ENCODE data around the gene CCDC69.

The CCDC69 gene

DNA sequence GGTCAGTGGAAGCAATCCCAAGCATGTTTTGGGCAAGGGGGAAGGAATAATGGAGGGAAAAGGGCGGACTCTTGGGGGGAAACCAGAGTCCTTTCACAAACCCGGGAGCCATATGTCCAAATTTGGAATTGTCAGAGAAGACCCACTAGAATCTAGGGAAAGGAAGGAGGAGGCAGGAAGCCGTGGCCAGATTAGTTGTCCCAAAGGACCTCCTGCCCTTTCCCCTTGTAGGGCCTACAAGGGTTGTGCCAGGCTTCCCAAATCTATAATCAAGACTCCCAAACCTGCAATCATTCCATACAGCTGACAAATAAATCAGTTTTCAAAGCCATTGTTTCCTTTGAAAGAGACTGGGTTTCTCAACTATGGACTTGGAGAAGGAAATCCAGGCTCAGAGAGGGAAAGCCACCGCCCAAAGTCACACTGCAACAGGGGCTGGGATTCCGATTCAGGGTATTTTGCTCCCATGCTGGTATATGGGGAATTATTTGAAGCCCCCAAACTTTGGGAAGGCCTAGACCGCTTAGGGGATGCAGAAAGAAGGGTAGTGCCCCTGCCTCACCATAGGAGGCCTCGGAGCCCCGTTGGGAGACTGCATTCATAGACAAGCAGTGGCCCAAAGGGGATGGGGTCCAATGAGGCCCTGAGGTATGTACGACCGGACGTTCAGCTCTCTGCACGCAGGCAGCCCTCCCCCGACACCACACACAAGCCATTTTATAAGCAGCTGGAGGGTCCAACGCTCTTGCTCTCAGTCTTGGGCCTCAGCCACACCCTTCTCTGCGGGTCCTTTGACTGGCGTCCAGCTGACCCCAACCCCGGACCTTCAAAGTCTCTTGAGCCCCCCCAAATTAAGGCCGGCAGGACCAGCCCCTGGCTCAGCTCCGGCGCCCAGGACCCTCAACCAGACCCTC lies 67.1 kb downstream of the CCDC69 start:
- Histone ChIP-seq H3K27me3 (ENCODE audit: insufficient read depth, low read length) (peaks cover 18% of the 10 kb centered on the region; the same call in 1 of the 2 replicates), H3K4me3 (ENCODE audit: low read length) (peak overlapping the region; percentile 87), H3K36me3 (ENCODE audit: insufficient read depth, low read depth, low read length) (0 out of 2 replicates have a peak, but pooled peaks cover 5% of the 10 kb centered on the region), H3K9me3 (ENCODE audit: insufficient read depth, low read depth, low read length) (no peaks in the 10 kb centered on the region), H3K27ac (ENCODE audit: low read length) (no peak overlapping the region), H3K4me1 (ENCODE audit: insufficient read depth, low read length) (peaks cover 11% of the 10 kb centered on the region; the same call in 1 of the 2 replicates), H3K9ac (ENCODE audit: low read depth, low read length) (peak overlapping the region; percentile 81)

DNA sequence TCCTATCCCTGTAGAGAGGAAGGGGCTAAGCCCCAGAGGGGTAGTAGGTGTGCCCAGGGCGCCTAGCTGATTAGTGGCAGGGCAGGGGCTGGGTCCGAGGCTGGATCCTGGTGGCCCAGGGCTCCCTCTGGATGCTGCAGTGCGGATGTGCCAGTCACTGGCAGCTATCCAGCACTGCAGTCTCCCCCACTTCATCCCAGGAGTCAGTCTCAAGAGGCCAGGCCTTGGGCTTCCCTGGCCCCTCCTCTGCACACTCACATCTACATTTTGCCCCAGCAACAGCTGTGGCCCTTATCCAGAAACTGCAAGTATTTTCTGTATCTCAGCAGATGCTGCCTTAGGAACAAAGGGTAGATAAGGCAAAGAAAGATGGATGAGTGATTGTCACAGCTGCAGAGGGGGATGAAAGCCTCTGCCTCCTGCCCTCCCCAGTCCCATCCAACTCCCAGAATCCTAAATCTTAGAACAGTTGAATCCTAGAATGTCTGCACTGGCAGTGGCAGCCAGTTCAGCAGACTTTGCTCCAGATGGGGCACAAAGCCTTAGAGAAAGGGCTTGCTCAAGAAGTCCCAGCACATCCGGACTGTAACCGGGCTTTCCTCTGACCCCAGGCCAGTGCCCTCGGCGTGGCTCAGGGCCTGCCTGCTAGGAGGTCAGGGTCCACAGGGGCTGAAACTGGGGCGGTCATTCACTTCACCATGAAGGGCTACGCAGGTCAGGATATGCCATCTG lies 68.0 kb downstream of the CCDC69 start:
- Histone ChIP-seq H3K4me3 (ENCODE audit: low read length) (peak overlapping the region; percentile 87), H3K9me3 (ENCODE audit: insufficient read depth, low read depth, low read length) (no peaks in the 10 kb centered on the region), H3K27ac (ENCODE audit: low read length) (no peak overlapping the region), H3K27me3 (ENCODE audit: insufficient read depth, low read length) (peaks cover 18% of the 10 kb centered on the region; the same call in 1 of the 2 replicates), H3K9ac (ENCODE audit: low read depth, low read length) (peak overlapping the region; percentile 9; the same call in 1 of the 2 replicates), H3K4me1 (ENCODE audit: insufficient read depth, low read length) (peaks cover 11% of the 10 kb centered on the region; the same call in 1 of the 2 replicates), H3K36me3 (ENCODE audit: insufficient read depth, low read depth, low read length) (0 out of 2 replicates have a peak, but pooled peaks cover 5% of the 10 kb centered on the region)

DNA sequence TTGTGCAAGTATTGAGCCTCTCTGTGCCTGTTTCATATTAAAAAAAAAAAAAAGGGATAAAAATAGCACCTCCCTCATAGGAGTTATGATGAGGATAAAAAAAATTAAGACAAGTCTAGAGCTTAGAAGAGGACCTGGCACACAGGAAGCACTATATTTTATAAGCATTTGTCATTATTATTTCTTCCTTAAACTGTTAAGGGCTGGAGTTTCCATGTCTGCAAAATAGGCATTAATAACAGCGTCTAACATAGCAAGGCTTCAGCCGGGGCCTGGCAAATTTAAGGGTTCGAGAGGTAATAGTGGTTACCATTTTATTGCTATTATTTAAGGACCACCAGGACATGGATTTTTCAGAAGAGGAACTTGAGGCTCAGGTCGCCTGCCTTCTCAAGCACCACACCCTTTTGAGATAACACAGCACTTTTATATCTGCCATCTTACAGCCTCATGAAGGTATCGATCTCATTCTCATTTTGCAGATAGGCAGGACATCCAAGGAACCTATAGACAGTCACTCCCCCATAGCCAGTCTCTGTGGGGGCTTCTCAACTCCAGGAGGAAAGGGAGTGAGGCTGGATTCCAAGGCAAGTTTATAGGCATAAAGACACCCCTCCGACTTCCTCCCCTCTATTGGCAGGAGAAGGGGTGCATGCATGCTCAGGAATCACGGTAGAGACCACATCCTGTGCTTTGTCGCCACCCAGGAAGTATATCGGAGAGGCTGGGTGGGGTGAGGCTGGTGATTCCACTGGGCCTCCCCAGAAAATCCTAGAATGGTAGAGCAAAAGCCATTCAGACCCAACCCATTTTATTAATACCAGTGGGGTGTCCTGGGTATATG lies 68.7 kb downstream of the CCDC69 start:
- 0 out of 2 replicates have a peak, but pooled peaks cover 5% of the 10 kb centered on the region for H3K36me3 ChIP-seq (ENCODE audit: insufficient read depth, low read depth, low read length)
- H3K4me1 ChIP-seq (ENCODE audit: insufficient read depth, low read length), result peaks cover 11% of the 10 kb centered on the region; the same call in 1 of the 2 replicates
- no peak overlapping the region for H3K27ac ChIP-seq (ENCODE audit: low read length)
- no peak overlapping the region for H3K4me3 ChIP-seq (ENCODE audit: low read length)
- peaks cover 18% of the 10 kb centered on the region; the same call in 1 of the 2 replicates for H3K27me3 ChIP-seq (ENCODE audit: insufficient read depth, low read length)
- H3K9me3 ChIP-seq (ENCODE audit: insufficient read depth, low read depth, low read length), result no peaks in the 10 kb centered on the region
- no peak overlapping the region for H3K9ac ChIP-seq (ENCODE audit: low read depth, low read length)

DNA sequence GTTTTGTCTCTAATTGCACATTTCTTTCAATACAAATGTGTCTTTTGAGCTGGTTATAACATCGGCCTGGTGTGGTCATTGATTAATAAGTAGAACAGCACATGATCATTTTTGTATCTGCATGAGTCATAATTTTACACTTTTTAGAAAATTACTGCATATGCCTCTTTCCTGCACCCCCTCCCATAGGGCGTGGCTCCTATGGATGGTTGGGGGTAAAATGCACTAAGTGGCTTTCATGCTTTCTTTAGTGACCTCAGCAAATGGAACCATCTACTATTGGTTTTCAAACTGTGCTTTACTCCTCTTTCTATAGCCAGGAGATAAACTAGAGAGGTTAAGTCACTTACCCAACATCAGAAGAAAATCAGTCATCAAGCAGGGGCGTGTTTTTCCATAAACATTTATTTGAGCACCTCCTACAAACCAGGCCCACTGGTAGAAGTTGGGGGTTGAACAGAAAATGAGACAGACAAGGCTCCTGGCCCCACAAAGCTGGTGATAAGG lies 70.1 kb downstream of the CCDC69 start:
- Histone ChIP-seq H3K36me3 (ENCODE audit: insufficient read depth, low read depth, low read length) (0 out of 2 replicates have a peak, but pooled peaks cover 5% of the 10 kb centered on the region), H3K27ac (ENCODE audit: low read length) (no peak overlapping the region), H3K27me3 (ENCODE audit: insufficient read depth, low read length) (peaks cover 17% of the 10 kb centered on the region; the same call in 1 of the 2 replicates), H3K9ac (ENCODE audit: low read depth, low read length) (no peak overlapping the region), H3K9me3 (ENCODE audit: insufficient read depth, low read depth, low read length) (no peaks in the 10 kb centered on the region), H3K4me3 (ENCODE audit: low read length) (no peak overlapping the region), H3K4me1 (ENCODE audit: insufficient read depth, low read length) (peaks cover 11% of the 10 kb centered on the region; the same call in 1 of the 2 replicates)

DNA sequence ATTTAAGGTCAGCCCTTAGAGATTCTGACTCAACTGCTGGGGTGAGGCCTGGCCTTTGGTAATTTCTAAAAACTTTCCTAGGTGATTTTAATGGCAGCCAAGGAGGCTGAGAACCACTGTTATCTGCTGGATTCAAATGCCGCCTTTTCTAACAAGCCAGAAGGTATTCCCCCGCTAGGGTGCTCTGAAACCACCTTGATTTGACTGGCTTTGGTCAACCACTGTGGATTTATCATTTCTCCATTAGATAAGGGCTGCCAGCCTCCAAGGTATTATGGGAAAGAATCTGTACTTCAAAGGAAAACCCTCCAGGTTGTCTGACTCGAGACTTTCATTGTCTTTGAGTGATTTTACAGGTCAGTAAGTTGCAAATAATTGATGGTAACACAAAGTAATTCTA lies 70.6 kb downstream of the CCDC69 start:
- Histone ChIP-seq H3K4me1 (ENCODE audit: insufficient read depth, low read length) (peaks cover 6% of the 10 kb centered on the region; the same call in 1 of the 2 replicates), H3K36me3 (ENCODE audit: insufficient read depth, low read depth, low read length) (0 out of 2 replicates have a peak, but pooled peaks cover 5% of the 10 kb centered on the region), H3K9me3 (ENCODE audit: insufficient read depth, low read depth, low read length) (no peaks in the 10 kb centered on the region), H3K4me3 (ENCODE audit: low read length) (no peak overlapping the region), H3K27ac (ENCODE audit: low read length) (no peak overlapping the region), H3K27me3 (ENCODE audit: insufficient read depth, low read length) (peaks cover 11% of the 10 kb centered on the region; the same call in 1 of the 2 replicates), H3K9ac (ENCODE audit: low read depth, low read length) (no peak overlapping the region)

DNA sequence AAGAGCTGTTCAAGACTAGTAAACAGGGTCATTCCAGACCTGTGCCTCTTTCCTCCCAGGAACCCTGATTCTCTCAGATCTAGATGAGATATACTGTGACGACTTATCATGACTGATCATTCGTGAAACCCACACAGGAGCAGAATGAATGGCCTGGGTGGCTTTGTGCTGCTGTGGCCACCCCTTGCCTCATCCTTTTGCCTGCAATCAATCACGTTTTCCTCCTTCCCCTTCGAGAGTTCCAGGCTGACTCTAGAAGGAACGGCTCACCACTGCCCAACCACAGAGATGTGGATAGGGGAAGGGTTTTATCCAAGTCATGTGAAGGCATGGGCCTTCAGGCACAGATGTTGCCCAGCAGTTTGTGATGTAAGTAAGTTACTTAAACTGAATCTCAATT lies 72.1 kb downstream of the CCDC69 start:
- Histone ChIP-seq H3K4me3 (ENCODE audit: low read length) (no peak overlapping the region), H3K9me3 (ENCODE audit: insufficient read depth, low read depth, low read length) (no peaks in the 10 kb centered on the region), H3K27ac (ENCODE audit: low read length) (no peak overlapping the region), H3K9ac (ENCODE audit: low read depth, low read length) (no peak overlapping the region), H3K27me3 (ENCODE audit: insufficient read depth, low read length) (peaks cover 3% of the 10 kb centered on the region; the same call in 1 of the 2 replicates), H3K4me1 (ENCODE audit: insufficient read depth, low read length) (no peaks in the 10 kb centered on the region; the same call in 1 of the 2 replicates), H3K36me3 (ENCODE audit: insufficient read depth, low read depth, low read length) (peaks cover 13% of the 10 kb centered on the region; the same call in 1 of the 2 replicates)

DNA sequence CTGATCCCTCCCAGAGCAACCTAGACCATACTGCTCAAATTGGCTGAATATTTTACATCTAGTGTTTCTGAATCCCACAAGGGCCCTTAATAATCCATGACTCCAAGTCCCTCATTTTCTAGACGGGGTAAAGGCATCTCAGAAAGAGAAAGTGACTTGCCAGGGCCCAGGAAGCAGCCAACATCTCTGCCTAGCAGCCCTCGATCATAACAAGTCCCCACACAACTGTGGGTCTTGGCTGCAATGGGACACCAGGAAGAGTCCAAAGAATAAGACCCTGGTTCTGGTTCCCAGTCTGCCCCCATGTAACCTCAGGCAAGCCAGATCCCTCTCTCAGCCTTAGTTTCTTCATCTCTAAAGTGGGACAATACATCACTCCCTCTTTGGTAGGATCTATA lies 72.6 kb downstream of the CCDC69 start:
- Histone ChIP-seq H3K4me1 (ENCODE audit: insufficient read depth, low read length) (no peaks in the 10 kb centered on the region; the same call in 1 of the 2 replicates), H3K36me3 (ENCODE audit: insufficient read depth, low read depth, low read length) (peaks cover 13% of the 10 kb centered on the region; the same call in 1 of the 2 replicates), H3K27me3 (ENCODE audit: insufficient read depth, low read length) (no peaks in the 10 kb centered on the region), H3K9ac (ENCODE audit: low read depth, low read length) (no peak overlapping the region), H3K4me3 (ENCODE audit: low read length) (no peak overlapping the region), H3K27ac (ENCODE audit: low read length) (no peak overlapping the region), H3K9me3 (ENCODE audit: insufficient read depth, low read depth, low read length) (no peaks in the 10 kb centered on the region)

DNA sequence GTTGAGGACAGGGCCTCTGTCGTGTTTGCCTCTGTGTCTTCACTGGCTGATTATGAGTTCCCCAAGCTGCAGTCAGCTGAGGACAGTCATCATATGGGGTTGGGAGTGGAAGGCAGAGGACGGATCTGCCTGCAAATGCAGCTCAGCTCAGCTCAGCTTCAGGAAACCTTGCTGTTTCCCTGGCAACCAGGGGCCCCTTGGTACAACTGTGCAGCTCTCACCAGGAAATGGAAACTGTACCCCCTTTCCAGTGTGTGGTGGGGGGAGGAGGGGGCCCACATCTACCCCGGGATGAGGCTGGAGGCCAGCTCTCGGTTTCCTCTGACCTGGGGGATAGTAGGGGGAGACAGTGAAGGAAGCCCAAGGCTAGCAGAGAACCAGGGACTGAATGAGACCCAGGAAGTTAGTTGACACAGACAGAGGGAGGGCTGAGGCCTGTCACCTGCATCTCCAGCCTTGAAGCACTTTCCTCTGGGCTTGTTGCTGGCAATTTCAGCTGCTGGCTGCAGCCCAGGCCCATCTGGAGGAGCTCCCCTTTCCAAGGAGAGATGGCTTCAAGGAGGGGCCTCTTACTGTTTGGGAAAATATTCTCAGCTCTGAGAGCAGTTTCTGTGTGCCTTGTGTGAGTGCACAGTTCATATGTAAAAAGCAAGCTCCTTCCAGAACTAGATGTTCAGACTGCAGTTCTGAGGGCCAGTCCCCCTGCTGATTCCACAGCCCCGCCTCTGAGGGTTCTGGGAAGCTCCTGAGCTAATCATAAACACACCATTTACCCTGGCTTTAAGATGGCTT lies 73.2 kb downstream of the CCDC69 start:
- Histone ChIP-seq H3K9ac (ENCODE audit: low read depth, low read length) (no peak overlapping the region), H3K4me3 (ENCODE audit: low read length) (no peak overlapping the region), H3K36me3 (ENCODE audit: insufficient read depth, low read depth, low read length) (peaks cover 13% of the 10 kb centered on the region; the same call in 1 of the 2 replicates), H3K9me3 (ENCODE audit: insufficient read depth, low read depth, low read length) (no peaks in the 10 kb centered on the region), H3K4me1 (ENCODE audit: insufficient read depth, low read length) (no peaks in the 10 kb centered on the region; the same call in 1 of the 2 replicates), H3K27ac (ENCODE audit: low read length) (no peak overlapping the region), H3K27me3 (ENCODE audit: insufficient read depth, low read length) (no peaks in the 10 kb centered on the region)

DNA sequence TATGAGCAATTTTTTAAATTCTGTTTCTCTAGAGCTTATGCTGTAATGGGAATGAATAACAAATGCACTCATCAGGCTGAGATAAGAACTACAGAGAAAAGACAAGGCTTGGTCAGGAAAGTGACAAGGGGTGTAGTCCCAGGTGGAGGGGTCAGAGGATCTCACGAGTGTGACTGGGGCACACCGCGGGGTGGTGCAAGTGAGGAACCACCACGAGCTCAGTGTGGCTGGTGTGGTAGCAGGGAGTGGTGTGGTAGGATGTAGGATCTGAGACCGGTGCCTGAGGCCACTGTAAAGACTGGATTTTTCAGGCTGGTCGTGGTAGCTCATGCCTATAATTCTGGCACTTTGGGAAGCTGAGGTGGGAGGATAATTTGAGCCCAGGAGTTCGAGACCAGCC lies 75.3 kb downstream of the CCDC69 start:
- Histone ChIP-seq H3K27ac (ENCODE audit: low read length) (no peak overlapping the region), H3K4me1 (ENCODE audit: insufficient read depth, low read length) (no peaks in the 10 kb centered on the region; the same call in 1 of the 2 replicates), H3K4me3 (ENCODE audit: low read length) (no peak overlapping the region), H3K27me3 (ENCODE audit: insufficient read depth, low read length) (no peaks in the 10 kb centered on the region), H3K9ac (ENCODE audit: low read depth, low read length) (no peak overlapping the region), H3K9me3 (ENCODE audit: insufficient read depth, low read depth, low read length) (no peaks in the 10 kb centered on the region), H3K36me3 (ENCODE audit: insufficient read depth, low read depth, low read length) (peaks cover 16% of the 10 kb centered on the region; the same call in 1 of the 2 replicates)

DNA sequence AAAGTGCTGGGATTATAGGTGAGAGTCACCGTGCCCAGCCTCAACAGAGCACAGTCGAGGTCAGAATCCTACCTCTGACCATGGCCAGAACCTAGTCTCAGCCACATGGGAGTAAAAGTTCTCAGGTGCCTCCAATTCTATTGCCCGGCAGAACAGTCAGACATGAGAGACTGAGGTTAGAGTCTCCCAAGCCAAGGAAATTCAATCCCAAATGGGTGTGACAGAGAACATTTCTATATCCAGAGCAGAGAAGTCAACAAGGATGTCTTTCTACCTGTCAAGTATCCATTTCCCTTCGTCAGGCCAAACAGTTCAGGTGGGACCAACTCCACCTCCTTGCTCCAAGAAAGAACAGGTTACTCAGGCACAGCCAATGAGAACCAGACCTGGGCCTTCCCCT lies 76.9 kb downstream of the CCDC69 start:
- Histone ChIP-seq H3K4me1 (ENCODE audit: insufficient read depth, low read length) (peaks cover 2% of the 10 kb centered on the region; the same call in 1 of the 2 replicates), H3K9me3 (ENCODE audit: insufficient read depth, low read depth, low read length) (no peaks in the 10 kb centered on the region), H3K4me3 (ENCODE audit: low read length) (no peak overlapping the region), H3K9ac (ENCODE audit: low read depth, low read length) (no peak overlapping the region), H3K36me3 (ENCODE audit: insufficient read depth, low read depth, low read length) (peaks cover 15% of the 10 kb centered on the region; the same call in 1 of the 2 replicates), H3K27ac (ENCODE audit: low read length) (no peak overlapping the region), H3K27me3 (ENCODE audit: insufficient read depth, low read length) (no peaks in the 10 kb centered on the region)
